ENCODE measurements around the gene CCNDBP1.
"Not testable (repeated sequence)": the region's sequence is repeated elsewhere in the genome, so short reads cannot be mapped to it uniquely, and the experiment has no call there.

Gene CCNDBP1

DNA sequence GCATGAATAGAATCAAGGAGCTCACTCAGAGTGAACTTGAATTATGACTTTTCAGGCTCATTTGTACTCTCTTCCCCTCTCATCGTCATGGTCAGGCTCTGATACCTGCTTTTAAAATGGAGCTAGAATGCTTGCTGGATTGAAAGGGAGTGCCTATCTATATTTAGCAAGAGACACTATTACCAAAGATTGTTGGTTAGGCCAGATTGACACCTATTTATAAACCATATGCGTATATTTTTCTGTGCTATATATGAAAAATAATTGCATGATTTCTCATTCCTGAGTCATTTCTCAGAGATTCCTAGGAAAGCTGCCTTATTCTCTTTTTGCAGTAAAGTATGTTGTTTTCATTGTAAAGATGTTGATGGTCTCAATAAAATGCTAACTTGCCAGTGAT is 9.6 kb downstream of the CCNDBP1 start:
- no peak for DNase-seq

DNA sequence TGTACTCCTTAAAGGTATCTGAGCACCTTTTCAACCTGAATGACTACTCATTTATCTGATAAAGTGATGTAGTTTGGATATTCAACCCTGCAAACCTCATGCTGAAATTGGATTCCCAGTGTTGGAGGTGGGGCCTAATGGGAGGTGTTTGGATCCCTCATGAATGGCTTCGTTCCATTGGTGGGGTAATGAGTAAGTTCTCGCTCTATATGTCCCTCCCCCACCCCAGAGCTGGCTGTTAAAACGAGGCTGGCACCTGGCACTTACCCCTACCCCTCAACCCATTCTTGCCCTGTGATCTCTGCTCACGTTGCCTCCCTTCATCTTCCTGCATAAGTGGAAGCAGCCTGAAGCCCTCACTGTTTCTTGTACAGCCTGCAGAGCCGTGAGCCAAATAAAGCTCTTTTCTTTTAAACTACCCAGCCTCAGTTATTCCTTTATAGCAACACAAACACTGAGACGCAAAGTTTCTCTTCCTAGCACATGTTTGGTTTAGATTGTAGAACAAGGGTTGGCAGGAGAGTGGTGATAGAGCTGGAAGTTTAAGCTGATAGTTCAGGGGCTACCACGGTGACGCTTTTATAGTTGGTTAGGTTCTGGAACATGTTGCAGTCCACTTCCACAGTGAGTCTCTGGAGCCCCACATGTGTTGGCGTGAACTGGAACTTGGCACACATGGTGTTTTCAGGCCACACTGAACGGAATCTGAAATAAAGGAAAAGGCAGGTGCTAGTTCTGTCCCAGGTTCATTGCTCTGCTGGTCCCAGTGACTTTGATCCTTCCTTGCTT is 11.8 kb downstream of the CCNDBP1 start:
- no peak for DNase-seq

DNA sequence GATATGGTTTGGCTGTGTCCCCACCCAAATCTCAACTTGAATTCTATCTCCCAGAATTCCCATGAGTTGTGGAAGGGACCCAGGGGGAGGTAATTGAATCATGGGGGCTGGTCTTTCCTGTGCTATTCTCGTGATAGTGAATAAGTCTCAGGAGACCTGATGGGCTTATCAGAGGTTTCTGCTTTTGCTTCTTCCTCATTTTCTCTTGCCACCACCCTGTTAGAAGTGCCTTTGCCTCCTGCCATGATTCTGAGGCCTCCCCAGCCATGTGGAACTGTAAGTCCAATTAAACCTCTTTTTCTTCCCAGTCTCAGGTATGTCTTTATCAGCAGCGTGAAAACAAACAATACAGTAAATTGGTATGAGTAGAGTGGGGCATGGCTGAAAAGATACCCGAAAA is 12.6 kb downstream of the CCNDBP1 start:
- DNase-seq, result not testable (repeated sequence)

DNA sequence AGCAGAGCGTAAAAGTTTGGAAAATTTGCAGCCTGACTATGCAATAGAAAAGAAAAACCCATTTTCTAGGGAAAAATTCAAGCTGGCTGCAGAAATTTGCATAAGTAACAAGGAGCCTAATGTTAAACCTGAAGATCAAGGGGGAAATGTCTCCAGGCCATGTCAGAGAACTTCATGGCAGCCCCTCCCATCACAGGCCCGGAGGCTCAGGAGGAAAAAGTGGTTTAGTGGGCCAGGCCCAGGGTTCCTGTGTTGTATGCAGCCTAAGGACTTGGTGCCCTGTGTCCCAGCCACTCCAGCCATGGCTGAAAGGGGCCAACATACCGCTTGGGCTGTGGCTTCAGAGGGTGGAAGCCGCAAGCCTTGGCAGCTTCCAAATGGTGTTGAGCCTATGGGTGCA is 13.4 kb downstream of the CCNDBP1 start:
- not testable (repeated sequence) for DNase-seq

DNA sequence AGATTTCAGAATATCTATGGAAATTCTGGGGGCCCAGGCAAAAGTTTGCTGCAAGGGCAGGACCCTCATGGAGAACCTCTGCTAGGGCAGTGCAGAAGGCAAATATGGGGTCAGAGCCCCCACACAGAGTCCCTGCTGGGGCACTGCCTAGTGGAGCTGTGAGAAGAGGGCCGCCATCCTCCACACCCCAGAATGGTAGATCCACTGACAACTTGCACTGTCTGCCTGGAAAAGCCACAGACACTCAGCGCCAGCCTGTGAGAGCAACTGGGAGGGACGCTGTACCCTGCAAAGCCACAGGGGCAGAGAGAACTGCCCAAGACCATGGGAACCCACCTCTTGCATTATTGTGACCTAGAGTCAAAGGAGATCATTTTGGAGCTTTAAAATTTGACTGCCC is 13.8 kb downstream of the CCNDBP1 start:
- no peak for DNase-seq

DNA sequence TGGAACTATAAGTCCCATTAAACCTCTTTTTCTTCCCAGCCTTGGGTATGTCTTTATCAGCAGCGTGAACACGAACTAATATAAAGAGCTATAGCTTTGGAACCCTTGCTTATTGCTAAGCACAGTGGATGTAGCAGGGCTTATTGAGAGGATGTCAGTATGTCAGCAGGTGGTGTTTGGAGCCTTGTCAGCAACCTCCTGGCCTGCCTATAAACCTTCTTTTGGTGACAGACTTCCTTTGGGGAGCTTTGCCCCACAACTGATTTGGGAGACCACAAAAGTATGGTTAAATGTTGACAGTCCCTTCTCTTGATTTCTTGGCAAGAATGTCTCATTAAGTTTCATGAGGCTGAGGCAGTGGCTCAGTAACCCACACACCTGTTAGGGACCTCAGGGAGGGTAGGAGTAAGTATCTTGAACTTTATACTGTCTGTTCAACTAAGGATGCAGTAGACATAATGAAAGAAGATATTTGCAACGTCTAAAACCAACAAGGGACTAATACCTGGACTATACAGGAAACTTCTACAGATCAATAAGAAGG is 14.8 kb downstream of the CCNDBP1 start:
- DNase-seq, result no peak

DNA sequence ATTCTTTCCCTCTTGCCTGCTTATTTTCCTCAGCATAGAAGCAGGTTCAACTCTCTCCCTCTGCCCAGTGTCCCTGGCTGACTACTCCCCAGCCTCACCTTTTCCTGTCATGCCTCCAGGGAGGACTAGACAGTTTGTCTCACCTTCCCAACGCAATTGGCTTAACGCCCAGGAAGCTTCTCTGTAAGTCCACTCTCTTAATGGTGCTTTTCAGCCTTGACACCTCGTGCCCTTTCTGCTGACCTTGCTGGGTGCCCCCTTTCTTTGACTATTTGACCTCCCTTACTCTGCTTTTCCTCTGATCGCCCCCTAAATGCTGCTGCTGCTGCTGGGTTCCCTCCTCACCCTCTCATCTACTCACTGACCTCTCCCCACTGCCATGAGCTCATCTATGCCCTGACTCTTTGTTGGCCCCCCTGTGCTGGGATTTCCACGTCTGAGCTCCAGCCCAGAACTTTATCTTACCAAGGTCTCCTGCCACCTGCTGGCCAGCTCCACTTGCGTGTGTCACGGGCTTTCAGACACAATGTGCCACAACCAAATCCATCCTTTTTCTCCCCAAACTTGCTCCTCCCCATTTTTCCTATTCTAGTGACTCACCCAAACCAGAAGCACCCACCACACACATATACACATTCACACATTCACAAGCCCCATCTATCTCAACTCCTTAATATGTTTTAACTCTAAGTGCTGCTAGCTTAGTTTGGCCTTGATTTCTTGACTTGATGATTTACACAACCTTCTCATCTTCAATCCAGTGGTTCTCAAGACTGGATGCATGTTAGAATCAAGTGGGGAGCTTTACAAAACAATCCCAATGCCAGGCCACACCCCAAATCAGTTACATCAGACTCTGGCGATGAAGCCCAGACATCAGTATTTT is 19.1 kb downstream of the CCNDBP1 start:
- peak; percentile 32 to 40 for DNase-seq

DNA sequence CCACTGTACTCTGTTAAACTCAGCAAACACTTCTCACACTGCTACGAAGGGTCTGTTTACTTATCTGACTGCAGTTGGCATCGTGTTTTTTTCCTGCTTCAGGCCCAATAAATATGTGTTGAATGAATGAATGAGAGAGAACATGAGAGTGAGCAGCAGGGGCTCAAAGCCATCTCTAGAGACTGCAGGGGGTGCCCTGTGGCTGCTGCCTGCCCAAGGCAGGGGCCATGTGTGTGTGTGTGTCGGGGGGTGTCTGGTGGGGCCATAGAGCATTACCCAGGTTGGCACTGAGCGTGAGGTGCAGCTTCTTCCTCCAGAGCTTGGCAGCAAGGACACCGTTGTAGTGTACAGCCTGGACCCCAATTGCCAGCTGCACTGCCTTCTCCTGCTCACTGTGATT is 20.9 kb downstream of the CCNDBP1 start:
- DNase-seq, result no peak

DNA sequence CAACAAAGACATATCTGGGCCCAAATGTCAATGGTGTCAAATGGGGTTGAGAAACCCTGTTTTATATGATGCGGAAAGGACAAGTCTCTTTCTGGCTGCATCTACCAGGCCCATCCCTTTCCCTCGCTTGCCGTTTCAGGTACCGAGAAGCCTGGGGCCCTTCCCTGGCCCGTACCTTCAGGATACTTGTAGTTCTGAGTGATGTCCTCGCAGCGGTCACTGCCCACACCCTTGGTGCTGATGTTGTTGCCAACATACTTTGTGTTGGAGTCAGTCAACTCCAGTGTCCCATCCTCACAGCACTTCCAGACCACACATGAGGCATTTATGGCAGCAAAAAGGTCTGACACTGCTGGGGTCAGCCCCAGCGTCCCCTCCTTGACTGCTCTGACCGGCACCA is 21.8 kb downstream of the CCNDBP1 start:
- DNase-seq, result no peak

DNA sequence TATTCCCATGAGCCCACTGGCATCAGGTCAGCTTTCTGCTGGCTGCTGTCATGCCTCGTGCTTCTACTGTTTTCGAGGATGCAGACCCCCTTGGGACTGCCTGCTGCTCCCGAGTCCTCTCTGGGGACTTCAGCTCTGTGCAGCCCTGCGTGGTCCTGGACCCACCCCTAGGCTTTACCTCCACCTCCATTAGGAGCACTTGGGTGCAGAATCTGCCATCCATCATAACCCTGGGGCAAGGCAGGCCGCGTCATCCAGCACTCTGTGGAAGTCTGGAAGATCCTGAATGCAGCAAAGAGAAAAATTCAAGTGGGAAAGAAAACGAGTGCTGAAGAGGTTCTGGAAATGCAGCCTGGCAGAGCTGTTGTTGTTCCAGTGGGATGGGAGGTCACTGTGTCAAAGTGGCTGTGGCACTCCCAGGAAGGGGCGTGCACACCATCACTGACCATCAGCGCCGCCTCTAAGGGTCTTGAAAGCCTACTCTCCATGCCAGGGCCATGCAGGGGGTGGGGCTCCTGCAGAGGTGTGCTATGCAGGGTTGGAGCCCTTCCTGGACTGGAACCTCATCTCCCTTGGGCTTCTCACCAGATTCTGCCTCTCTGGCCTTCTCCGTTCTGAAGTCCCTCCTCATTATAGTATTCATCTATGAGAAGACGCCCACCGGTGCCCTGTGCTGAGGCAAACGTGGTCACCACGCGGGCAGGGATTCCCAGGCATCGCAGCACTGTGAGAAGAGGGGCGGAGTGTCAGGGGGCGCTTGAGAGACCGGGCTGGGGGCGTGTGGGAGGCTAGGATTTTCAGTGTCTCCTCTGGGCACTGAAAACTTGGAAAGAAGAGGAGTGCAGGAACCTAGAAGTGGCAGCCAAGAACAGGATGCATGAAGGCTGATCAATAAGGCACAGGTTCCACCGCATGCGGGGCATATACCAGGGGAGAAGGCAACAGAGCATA is 23.1 kb downstream of the CCNDBP1 start:
- no peak for DNase-seq

DNA sequence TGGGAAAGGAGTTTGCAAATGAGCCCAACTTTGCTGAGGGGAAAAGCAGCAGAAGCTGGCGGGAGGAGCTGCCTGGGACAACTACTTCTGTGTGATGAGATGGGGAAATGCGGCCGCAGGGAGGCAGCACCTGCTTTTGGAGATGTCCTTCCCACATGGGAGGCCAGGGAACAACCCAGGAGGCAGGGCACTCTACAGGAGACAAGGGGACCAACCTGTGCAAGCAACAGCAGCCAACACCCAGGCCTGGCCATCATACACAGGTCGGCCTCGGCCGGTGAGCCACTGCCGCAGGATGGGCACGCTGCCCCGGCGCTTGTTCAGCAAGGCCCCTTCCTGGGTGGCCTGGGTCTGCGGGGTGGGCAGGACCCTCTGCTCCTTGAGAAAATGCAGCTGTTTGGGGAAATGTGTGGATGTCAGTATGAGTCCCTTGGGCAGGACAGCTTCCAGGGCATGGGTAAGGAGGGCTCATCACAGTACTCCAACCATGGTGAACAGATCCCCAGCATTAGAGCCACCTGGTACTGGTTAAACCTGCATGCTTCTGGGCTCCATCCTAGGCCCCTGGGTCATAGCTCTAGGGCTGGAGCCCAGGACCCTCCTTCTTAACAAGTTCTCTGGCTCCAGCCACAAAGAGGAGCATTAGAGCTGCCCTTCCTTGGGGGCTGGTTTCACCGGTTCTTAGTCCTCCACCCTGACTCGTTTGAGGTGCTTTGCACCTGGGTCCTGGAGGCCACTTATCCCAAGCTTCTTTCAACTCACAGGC is 24.0 kb downstream of the CCNDBP1 start:
- DNase-seq, result no peak

DNA sequence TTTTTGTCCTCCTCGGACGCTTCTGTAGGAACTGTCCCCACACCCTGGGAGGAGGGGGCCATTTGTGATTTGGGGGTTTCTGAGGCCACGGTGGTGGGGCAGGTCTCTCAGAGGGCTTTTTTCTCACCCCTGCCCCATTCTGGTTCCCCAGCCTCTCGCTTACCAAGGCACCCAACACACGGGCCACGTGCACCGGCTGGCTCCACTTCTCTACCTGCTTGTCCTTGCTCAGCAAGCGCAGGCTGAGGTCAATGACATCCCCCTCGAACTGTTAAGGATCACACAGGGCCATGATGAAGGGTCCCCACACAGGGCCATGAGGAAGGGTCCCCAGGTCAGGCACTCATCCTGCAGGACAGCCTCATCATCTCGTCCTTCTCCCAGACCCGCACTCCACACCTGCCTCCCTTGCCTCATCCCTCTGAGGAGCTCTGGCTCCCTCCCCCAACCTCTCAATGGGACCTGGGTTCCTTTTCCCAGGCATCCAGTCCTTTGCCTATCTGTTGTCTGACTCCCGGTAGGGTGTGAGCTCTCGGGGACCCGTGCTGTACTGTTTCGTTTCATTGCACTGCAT is 25.1 kb downstream of the CCNDBP1 start:
- DNase-seq, result no peak

DNA sequence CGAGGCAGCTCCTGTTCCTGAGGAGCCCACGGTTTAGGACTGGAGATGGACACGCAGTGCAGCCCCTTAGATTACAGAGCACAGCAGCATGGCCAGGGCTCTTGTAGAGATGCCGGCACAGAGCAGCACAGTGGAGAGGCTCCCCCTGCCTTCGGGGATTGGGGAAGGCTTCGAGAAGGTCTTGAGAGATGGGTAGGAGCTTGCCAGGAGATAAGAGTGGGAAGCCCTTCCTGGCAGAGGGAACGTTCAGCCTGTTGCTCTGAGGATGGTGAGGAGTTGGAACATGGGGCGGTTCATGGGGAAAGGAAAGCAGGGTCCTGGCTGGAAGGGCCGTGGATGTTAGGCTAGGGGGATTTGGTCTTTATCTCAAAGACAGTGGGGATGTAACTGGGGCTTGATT is 25.6 kb downstream of the CCNDBP1 start:
- no peak for DNase-seq

DNA sequence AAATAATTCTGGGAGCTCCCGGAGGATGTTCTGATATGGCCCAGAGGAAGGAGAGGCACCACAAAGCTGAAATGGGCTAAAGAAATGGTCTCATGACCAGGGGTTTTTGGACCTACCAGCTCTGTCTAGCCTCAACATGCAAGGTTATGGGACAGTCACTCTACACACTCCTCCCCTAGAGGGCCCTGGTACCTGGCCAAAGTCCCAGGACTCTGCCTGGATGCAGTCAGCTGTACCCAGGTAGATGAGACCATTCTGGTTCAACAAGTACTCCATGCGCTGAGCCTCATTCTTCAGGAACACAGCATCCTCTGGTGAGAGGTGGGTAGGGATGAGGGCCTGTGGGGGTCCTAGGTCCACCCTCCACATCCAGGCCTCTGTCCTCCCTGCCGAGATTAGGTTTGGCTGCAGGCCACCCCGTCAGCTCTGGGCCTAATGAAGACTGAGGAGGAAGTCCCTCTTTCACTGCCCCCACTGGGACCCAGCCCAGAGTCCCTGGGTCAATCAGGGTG is 26.1 kb downstream of the CCNDBP1 start:
- no peak for DNase-seq

DNA sequence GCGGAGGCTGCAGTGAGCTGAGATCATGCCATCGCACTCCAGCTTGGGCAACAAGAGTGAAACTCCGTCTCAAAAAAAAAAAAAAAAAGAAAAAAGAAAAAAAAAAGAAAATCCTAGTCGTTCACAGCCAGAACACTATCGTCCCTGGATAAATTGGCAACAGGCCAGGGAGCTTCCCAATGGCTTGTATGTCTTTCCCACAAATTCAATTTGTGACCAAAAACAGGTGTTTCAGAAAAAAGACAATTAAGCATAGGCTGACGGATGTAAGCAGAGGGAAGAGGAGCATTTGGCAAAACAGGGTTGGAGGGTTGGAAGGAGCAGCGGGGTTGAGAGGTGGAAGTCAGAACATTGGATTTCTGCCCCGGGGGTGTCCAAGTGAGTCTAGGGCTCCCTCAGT is 27.1 kb downstream of the CCNDBP1 start:
- no peak for DNase-seq

DNA sequence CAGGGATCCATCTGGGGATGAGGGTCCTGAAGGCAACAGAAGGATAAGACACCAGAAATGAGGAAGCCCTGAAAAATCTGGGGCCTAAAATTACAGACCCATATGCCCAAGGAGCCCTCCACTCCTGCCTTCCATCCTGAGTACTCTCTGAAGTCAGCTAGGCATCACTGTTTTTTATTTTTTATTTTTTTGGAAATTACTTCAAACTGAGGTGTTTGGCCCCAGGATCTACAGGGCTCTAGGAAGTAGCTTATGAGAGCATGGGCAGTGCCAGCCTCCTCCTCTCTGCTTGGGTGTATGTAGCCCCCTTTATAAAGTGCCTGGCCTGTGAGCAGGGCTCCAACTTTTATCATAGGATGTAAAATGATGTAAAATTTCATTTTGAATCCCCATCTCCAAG is 27.7 kb downstream of the CCNDBP1 start:
- DNase-seq, result no peak

DNA sequence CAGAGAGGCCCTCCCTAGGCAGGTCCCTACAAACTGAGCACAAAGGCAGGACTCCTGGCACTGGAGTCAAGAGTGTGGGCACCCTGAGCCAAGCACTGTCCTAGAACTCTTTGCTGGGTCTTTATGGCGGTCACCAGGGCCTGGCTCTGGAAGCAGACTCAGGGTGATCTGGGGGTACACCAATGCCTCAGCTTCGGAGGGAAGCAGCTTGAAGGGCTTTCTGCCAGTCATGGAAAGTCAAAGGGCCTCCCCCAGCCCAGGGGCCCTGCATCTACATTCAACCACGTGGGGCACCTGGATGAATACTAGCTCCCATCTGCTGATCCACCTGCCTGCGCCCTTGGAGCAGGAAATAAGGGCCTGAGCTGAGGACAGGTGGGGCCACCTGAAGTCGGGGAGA is 28.3 kb downstream of the CCNDBP1 start:
- DNase-seq, result no peak

DNA sequence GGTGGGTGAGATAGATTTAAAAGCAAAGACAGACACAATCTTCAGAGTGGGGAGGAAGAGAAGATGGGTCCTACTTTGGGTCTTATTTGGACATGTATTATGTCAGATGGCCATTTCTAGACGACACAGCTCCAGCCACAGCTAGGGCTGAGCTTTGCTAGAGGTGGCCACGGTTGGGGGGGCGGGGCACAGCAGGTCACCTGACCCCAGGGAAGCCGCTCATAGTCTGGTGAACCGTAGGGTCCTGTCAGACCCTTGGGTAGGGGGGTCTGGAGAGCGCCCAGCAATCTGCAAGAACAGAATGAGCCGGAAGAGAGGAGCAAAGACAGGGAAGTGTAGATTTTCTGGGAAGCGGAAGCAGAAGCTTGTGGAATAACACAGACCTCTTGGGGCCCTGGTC is 29.0 kb downstream of the CCNDBP1 start:
- no peak for DNase-seq

DNA sequence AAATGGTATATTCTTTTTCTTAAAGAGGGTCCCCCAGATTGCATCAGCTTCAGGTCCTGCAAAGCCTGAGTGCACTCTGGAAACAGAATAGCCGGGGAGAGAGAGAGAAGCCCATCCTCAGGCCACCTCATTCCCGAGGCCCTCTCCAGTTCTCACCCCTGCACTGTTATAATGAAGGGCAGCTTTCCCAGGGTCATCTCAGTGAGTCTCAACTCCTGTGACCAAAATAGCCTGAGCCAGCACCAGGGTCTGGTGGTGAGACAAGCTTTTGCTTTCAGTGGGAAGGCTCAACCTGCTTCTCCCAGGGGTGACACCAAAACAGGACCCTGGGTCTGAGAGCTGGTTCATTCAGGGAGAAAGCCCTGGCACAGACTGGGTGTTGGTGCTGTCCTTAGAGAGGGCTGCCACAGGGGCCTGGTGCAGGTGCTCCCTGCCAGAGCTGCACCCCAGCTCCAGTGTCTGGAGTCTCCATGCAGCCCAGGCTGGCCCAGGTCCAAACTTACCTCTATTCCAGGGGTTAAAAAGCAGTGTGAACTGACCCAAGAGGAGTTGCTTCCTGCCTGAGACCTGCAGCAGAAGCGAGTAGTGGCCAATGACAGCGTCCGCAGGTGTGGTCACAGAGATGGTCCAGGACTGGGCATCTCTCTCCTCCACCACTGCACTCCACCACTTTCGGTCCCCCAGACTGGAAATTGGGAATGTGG is 29.5 kb downstream of the CCNDBP1 start:
- no peak for DNase-seq

DNA sequence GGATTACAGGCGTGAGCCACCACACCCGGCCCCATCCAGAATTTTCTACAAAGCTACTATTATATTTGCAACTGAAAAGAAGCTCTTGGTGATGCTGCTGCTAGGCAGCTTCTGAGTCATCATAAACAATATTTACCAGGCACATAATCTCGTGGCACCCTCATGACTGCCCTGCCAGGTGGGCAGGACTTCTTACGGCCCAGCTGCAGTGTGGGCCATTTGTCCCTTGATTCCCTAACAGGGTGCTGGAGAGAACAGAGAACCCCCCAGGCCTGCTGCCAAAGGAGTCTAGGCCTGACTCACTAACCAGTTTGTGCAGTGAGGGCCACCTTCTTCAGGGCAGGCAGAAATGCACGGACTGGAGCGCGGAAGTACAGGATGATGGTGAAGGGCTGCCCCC is 30.8 kb downstream of the CCNDBP1 start:
- DNase-seq, result no peak
